PC-9 (cell line): ENCODE results near the gene NR4A2.

Experiments used
- CTCF ChIP-seq: fragments of 200-600 bp; sonication (generic); conservative IDR thresholded peaks from 2 replicates; pipeline ENCODE4 v1.6.1; 2017; ENCODE audit warnings: mixed run types, antibody characterized with exemption, mild to moderate bottlenecking, moderate library complexity
- EZH2 ChIP-seq: fragments of 200-600 bp; sonication (generic); IDR thresholded peaks from 2 replicates; pipeline ENCODE4 v1.8.0; 2017; ENCODE audit warnings: antibody characterized with exemption, low read depth

- no peak for TF ChIP-seq CTCF
- no peak for TF ChIP-seq EZH2
These were observed 6.1 kb upstream of the NR4A2 start for GRCh38 chr2:156338578-156338977.
